Uterus (tissue), 4 donors: ENCODE data around the gene CCR9. TPM values are rescaled to one million over a fixed set of nuclear protein-coding genes. Genes with fewer than 3 reads are reported as not detected.

ENCODE experiments used
- DNase-seq, 2 donors: peaks; one replicate each; pipeline ENCODE4 v3.0.0-alpha.2; 2019 to 2020
- H3K27ac ChIP-seq, 2 donors: fragments of 200-600 bp; sonication (generic); 1 replicate in 1 of 2; 2 replicates in 1 of 2; pipeline ENCODE4 v1.5.1; 2016 to 2018
- H3K27me3 ChIP-seq, 2 donors: fragments of 200-600 bp; sonication (generic); one replicate each; pipeline ENCODE4 v1.5.1; 2018 to 2019; ENCODE audit warnings: control low read depth in 1 of 2
- H3K36me3 ChIP-seq, 2 donors: fragments of 200-600 bp; sonication (generic); one replicate each; pipeline ENCODE4 v1.5.1; 2019; ENCODE audit warnings: control low read depth in 1 of 2
- H3K4me1 ChIP-seq, 2 donors: fragments of 200-600 bp; sonication (generic); one replicate each; pipeline ENCODE4 v1.5.1; 2018 to 2019; ENCODE audit warnings: control low read depth in 1 of 2
- H3K4me3 ChIP-seq, 2 donors: fragments of 200-600 bp; sonication (generic); 1 replicate in 1 of 2; 2 replicates in 1 of 2; pipeline ENCODE4 v1.5.1; 2018 to 2019; ENCODE audit warnings: mild to moderate bottlenecking in 1 of 2
- H3K9me3 ChIP-seq, 2 donors: fragments of 200-600 bp; sonication (generic); one replicate each; pipeline ENCODE4 v1.5.1; 2019; ENCODE audit warnings: control low read depth in 1 of 2
- POLR2A ChIP-seq, 2 donors: fragments of 450-650 bp; IDR thresholded peaks; one replicate each; pipeline ENCODE4 v1.6.1; 2016; ENCODE audit warnings: antibody characterized with exemption in 2 of 2, mild to moderate bottlenecking in 1 of 2, moderate library complexity in 1 of 2
- intact Hi-C: fragments of 100-400 bp; cut with DNase I; formaldehyde crosslinking; loops from one replicate; pipeline ENCODE4 v1.15.1; 2023; ENCODE audit warnings: low total_unique reads
- total RNA-seq, 4 donors: library from RNA; depleted of rRNA in 3 of 4; stranded (reverse); fragments of >200 nt in 3 of 4; gene quantifications; one replicate each; pipeline versions ENCODE4 v1.1.0 to v1.2.4, GENCODE V29; 2014 to 2023
- TF ChIP-seq, protein P1 (sequence below), 4 experiments: fragments of 200-600 bp in 2 of 4; fragments of 450-650 bp in 2 of 4; sonication (generic) in 2 of 4; IDR thresholded peaks; one replicate each; pipeline ENCODE4 v1.5.1; 2016 to 2019; ENCODE audit warnings: antibody characterized with exemption in 4 of 4, mild to moderate bottlenecking in 2 of 4, moderate library complexity in 1 of 4
- donor health status: DM: yes; HTN: yes; CAD: no.

The CCR9 gene
- total RNA-seq, 4 donors from 2014 or later = 0.14 TPM; not detected in 3

- Histone ChIP-seq H3K27ac (no peak overlapping the region), H3K9me3 (no peaks in the 10 kb centered on the region), H3K4me1 (no peaks in the 10 kb centered on the region), H3K4me3 (no peak overlapping the region), H3K27me3 (no peaks in the 10 kb centered on the region), H3K36me3 (no peaks in the 10 kb centered on the region)
- intact Hi-C loops = no loop called here
- no peak for TF ChIP-seq POLR2A (IDR thresholded peaks at IDR 0.05)
- TF ChIP-seq, protein P1, sequence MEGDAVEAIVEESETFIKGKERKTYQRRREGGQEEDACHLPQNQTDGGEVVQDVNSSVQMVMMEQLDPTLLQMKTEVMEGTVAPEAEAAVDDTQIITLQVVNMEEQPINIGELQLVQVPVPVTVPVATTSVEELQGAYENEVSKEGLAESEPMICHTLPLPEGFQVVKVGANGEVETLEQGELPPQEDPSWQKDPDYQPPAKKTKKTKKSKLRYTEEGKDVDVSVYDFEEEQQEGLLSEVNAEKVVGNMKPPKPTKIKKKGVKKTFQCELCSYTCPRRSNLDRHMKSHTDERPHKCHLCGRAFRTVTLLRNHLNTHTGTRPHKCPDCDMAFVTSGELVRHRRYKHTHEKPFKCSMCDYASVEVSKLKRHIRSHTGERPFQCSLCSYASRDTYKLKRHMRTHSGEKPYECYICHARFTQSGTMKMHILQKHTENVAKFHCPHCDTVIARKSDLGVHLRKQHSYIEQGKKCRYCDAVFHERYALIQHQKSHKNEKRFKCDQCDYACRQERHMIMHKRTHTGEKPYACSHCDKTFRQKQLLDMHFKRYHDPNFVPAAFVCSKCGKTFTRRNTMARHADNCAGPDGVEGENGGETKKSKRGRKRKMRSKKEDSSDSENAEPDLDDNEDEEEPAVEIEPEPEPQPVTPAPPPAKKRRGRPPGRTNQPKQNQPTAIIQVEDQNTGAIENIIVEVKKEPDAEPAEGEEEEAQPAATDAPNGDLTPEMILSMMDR (IDR thresholded peaks at IDR 0.05) = peak; percentile 14 to 46 (median 39)
- no peak for DNase-seq
Measured at GRCh38 chr3:45929042-45929679, 42.8 kb downstream of the CCR9 start.

DNA sequence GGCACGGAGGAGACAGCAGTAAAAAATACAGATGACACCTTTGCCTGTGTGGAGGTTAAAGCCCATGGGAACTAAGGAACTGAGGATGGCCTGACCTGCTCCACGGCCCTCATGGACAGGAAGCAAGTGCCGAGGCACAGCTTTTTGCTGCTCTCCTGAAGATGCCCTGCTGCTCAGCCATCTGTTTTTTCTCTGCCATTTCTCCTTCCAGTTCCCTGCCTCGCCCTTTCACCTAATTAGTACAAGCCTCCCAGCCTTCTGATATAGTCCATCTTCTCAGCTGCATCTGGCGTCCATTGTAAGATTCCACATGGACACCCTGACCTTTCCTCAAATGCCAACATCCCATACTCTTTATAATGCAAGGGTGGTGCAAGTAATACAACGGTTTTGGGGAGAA lies 45.2 kb downstream of the CCR9 start:
- H3K4me1 ChIP-seq = no peaks in the 10 kb centered on the region
- no peaks in the 10 kb centered on the region for H3K27me3 ChIP-seq
- H3K9me3 ChIP-seq = no peaks in the 10 kb centered on the region
- no peak for DNase-seq
- intact Hi-C loops = loop anchor here (10.0 kb wide), 1 partner anchor 87 kb away; the partner anchor contains the start of gene LZTFL1
- no peak overlapping the region for H3K4me3 ChIP-seq
- TF ChIP-seq, protein P1 (IDR thresholded peaks at IDR 0.05) = no peak
- no peak for TF ChIP-seq POLR2A (IDR thresholded peaks at IDR 0.05)
- H3K27ac ChIP-seq = no peak overlapping the region
- no peaks in the 10 kb centered on the region for H3K36me3 ChIP-seq

DNA sequence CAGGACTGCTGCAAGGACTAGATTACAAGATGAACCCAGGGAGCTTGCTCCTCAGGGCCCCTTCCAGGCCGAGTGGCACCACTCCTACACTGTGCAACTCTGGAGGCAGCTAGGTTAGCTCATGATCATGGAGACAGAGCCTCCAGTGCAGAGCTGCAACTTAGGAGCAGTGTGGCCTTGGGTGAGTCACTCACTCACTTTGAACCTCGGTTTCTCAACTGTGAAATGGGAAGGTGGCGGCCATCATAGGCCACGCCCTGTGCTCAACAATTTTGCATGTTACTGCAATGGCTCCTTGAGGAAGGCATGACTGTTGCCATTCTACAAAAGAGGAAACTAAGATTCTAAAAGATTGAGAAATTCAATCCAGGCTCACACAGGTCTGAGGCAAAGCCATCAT lies 45.8 kb downstream of the CCR9 start:
- Histone ChIP-seq H3K9me3 (no peaks in the 10 kb centered on the region), H3K4me1 (no peaks in the 10 kb centered on the region), H3K36me3 (no peaks in the 10 kb centered on the region), H3K27ac (no peak overlapping the region), H3K4me3 (no peak overlapping the region), H3K27me3 (no peaks in the 10 kb centered on the region)
- no peak for DNase-seq
- TF ChIP-seq, protein P1 (IDR thresholded peaks at IDR 0.05) = no peak
- TF ChIP-seq POLR2A (IDR thresholded peaks at IDR 0.05) = no peak
- intact Hi-C loops = loop anchor here (10.0 kb wide), 1 partner anchor 87 kb away; the partner anchor contains the start of gene LZTFL1

DNA sequence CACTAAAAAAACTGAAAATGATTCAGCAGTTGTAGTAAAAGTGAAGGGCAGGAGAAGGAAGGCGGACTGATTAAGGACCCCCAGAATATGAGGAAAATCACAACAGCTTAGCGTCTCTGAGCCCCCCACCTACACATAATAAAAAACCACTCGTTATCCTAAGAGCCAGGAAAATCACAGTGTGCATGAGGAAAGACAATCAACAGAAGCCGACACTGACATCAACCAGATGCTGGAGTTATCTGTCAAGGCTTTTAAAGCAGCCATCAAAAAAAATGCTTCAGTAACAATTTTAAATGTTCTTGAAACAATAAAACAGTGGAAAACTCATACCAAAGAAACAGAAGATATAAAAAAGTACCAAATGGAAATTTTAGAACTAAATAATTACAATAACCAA lies 47.2 kb downstream of the CCR9 start:
- no peak for DNase-seq
- Histone ChIP-seq H3K4me3 (no peak overlapping the region), H3K27ac (peak overlapping the region in 1 of 2 donors; percentile 77), H3K27me3 (no peaks in the 10 kb centered on the region), H3K9me3 (no peaks in the 10 kb centered on the region), H3K4me1 (no peaks in the 10 kb centered on the region), H3K36me3 (no peaks in the 10 kb centered on the region)
- intact Hi-C loops = loop anchor here (10.0 kb wide), 1 partner anchor 89 kb away; the partner anchor contains the start of gene LZTFL1
- TF ChIP-seq POLR2A (IDR thresholded peaks at IDR 0.05) = no peak
- TF ChIP-seq, protein P1 (IDR thresholded peaks at IDR 0.05) = no peak

GRCh38 chr3:45936261-45936660 lies 49.9 kb downstream of the CCR9 start:
- no peak for DNase-seq
- intact Hi-C loops = loop anchor here (5.0 to 10.0 kb wide), 2 partner anchors 91 to 141 kb away; partner anchors contain the start of gene LZTFL1
- Histone ChIP-seq H3K4me1 (peaks cover 0 to 3% of the 10 kb centered on the region in 2 donors), H3K36me3 (no peaks in the 10 kb centered on the region), H3K27me3 (no peaks in the 10 kb centered on the region), H3K27ac (no peak overlapping the region), H3K9me3 (no peaks in the 10 kb centered on the region), H3K4me3 (no peak overlapping the region)
- TF ChIP-seq, protein P1 (IDR thresholded peaks at IDR 0.05) = no peak
- no peak for TF ChIP-seq POLR2A (IDR thresholded peaks at IDR 0.05)
